ENCODE data around the gene RBBP6. TPM values are rescaled to one million over a fixed set of nuclear protein-coding genes. Genes with fewer than 3 reads are reported as not detected.
"Not testable (repeated sequence)": the region's sequence is repeated elsewhere in the genome, so short reads cannot be mapped to it uniquely, and the experiment has no call there.

RBBP6 gene, protein sequence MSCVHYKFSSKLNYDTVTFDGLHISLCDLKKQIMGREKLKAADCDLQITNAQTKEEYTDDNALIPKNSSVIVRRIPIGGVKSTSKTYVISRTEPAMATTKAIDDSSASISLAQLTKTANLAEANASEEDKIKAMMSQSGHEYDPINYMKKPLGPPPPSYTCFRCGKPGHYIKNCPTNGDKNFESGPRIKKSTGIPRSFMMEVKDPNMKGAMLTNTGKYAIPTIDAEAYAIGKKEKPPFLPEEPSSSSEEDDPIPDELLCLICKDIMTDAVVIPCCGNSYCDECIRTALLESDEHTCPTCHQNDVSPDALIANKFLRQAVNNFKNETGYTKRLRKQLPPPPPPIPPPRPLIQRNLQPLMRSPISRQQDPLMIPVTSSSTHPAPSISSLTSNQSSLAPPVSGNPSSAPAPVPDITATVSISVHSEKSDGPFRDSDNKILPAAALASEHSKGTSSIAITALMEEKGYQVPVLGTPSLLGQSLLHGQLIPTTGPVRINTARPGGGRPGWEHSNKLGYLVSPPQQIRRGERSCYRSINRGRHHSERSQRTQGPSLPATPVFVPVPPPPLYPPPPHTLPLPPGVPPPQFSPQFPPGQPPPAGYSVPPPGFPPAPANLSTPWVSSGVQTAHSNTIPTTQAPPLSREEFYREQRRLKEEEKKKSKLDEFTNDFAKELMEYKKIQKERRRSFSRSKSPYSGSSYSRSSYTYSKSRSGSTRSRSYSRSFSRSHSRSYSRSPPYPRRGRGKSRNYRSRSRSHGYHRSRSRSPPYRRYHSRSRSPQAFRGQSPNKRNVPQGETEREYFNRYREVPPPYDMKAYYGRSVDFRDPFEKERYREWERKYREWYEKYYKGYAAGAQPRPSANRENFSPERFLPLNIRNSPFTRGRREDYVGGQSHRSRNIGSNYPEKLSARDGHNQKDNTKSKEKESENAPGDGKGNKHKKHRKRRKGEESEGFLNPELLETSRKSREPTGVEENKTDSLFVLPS (N-terminal part only)
- total RNA-seq (2014; rRNA removed; shearing (Covaris generic); ENCODE audit: low replicate concordance): 6.8 and 13.6 TPM in 2 replicates

DNA sequence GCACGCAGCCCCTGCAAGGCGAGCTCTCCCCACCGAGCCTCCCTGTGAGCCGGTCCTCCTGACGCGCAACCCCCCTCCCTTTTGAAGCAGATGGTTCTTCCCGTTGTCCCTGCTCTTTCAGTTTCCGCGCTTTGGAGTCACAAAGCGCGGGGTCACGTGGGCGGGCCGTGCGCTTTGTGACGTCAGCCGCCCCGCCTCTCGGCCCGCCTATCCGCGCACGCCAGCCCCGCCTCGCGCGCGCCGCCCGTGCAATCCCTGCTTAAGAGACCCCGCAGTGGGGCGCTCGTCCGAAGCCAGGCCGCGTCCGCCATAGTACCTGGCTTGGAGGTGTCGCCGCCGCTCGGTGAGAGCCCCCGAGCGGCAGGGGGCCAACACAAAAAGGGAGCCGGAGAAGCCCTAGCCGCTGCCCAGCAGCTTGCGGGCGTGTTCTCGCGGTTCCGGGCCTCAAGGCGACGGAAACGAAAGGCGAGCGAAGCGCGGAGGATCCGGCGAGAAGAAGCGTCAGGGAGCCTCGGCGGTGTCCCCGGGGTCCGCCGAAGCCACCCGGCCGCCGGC lies at the start of gene RBBP6:
Gene RBBP6 (plus strand): TSS at position 272 of the 555 bp plus-strand sequence. CDS start 1,061 bp downstream, outside the sequence.
- Histone ChIP-seq H3K27me3 (no peaks in the 10 kb centered on the region), H3K36me3 (peaks cover 40% of the 10 kb centered on the region), H3K9me3 (no peaks in the 10 kb centered on the region), H3K4me3 (peak within 1 kb of the TSS; percentile 94)
- peak; percentile 93 for DNase-seq

DNA sequence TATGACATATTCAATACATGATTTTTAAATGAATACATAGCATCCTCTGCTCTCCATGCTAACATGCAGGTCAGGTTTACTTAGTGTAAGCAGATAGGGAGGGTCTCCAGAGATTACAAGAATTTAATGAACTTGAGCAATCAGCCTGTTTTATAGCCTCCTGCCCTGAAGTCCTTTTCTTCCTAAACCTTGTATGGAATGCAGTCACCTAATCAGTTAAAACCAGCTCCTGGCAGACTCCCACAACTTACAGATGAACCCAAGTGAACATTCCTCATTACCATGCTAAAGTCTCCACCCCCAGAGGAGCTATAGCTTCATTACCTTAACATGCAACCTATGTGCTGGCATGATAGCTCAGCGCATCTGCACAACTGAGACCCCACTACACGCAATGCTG lies 48.5 kb upstream of the RBBP6 start:
- no peak for DNase-seq
- H3K9me3 ChIP-seq: no peaks in the 10 kb centered on the region
- no peaks in the 10 kb centered on the region for H3K27me3 ChIP-seq
- H3K4me3 ChIP-seq: no peak overlapping the region
- no peaks in the 10 kb centered on the region for H3K36me3 ChIP-seq

DNA sequence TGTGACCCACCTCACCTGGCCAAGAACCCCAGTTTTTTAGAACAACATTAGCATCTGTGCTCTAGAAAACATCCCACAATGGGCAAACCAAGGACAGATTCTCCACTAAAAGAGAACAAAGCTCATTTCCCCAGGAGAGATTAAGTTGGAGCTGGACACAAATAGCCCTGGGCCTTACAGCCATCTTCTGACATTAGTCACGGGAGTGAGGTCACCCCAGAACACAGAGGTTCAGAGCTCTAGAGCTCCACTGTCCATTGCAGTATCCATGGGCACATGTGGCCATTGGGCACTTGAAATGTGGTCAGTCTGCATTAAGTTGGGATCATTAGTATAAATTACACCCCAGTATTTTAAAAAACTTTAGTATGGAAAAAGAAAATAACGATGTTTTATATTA lies 47.6 kb upstream of the RBBP6 start:
- Histone ChIP-seq H3K4me3 (no peak overlapping the region), H3K36me3 (no peaks in the 10 kb centered on the region), H3K27me3 (no peaks in the 10 kb centered on the region), H3K9me3 (no peaks in the 10 kb centered on the region)
- DNase-seq: peak; percentile 26

DNA sequence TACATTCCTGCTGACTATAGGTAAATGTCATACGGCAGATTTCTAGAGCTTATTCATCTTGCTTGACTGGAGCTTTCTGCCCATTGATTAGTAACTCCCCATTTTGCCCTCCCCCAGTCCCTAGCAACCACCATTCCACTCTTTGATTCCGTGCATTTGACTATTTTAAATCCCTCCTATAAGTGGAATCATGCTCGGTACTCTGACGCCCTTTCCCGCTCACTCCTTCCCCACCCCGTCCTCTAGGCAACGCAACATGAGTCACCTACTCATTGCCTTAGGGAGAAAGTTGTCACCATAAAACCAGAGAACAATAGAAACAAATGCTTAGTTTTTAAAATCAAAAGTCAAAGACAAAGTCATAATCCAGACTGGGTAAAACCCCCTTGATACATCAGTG lies 45.5 kb upstream of the RBBP6 start:
- no peaks in the 10 kb centered on the region for H3K36me3 ChIP-seq
- no peaks in the 10 kb centered on the region for H3K9me3 ChIP-seq
- H3K4me3 ChIP-seq: no peak overlapping the region
- H3K27me3 ChIP-seq: no peaks in the 10 kb centered on the region
- DNase-seq: peak; percentile 34

DNA sequence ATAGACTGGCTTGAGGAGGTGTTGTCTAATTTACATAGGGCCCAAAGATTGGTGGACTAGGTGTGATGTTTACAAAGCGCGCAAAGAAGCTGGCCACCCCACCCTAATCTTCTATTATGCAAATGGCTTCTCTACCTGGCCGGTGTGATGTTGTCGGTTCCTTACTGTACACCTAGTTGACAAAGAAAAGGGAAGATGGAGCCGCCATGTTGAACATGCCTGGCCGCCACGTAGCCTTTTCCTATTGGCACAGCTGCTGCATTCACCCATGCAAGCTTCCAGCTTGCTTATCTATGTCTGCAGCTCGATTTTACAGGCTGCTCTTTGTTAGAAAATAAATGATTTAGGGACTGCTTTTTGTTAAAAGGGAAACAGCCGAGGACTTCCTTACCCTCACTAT lies 44.2 kb upstream of the RBBP6 start:
- H3K9me3 ChIP-seq, H3K4me3 ChIP-seq, DNase-seq, H3K36me3 ChIP-seq, H3K27me3 ChIP-seq: not testable (repeated sequence)

DNA sequence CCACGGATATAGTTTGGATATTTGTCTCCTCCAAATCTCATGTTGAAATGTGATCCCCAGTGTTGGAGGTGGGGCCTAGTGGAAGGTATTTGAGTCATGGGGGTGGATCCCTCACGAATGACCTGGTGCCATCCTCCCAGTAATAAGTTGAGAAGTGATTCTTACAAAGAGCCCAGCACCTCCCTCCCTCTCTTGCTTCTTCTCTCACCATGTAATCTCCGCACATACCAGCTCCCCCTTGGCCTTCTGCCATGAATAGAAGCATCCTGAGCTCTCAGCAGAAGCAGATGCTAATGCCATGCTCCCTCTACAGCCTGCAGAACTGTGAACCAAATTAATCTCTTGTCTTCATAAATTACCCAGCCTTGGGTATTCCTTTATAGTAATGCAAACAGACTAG lies 41.9 kb upstream of the RBBP6 start:
- H3K9me3 ChIP-seq: no peaks in the 10 kb centered on the region
- H3K36me3 ChIP-seq: no peaks in the 10 kb centered on the region
- no peaks in the 10 kb centered on the region for H3K27me3 ChIP-seq
- no peak overlapping the region for H3K4me3 ChIP-seq
- peak; percentile 10 for DNase-seq

DNA sequence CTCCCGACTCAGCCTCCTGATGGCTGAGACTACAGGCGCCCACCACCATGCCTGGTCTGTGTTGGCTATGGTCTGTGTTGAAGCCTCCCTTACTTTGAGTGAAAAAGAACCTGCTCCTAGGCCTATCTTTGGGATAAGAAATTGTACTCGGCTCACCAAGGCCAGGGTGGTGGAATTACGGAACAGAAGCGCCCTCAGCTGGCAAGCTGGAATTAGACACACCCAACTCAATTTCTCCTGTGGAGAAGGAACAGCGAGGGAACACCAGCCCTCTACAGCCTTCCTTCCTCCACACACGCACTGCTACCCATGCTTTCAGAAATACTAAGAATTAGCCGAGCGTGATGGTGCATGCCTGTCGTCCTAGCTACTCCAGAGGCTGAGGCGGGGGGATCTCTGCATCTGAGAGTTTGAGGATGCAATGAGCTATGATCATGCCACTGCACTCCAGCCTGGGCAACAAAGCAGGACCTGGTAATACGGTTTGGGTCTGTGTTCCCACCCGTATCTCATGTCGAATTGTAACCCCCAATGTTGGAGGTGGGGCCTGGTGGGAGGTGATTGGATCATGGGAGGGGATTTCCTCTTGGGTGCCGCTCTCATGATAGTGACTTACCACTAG lies 40.1 kb upstream of the RBBP6 start:
- 0 out of 2 replicates have a peak, but pooled peaks cover 2% of the 10 kb centered on the region for H3K27me3 ChIP-seq
- peak; percentile 43 for DNase-seq
- no peaks in the 10 kb centered on the region for H3K36me3 ChIP-seq
- no peak overlapping the region for H3K4me3 ChIP-seq
- H3K9me3 ChIP-seq: no peaks in the 10 kb centered on the region

DNA sequence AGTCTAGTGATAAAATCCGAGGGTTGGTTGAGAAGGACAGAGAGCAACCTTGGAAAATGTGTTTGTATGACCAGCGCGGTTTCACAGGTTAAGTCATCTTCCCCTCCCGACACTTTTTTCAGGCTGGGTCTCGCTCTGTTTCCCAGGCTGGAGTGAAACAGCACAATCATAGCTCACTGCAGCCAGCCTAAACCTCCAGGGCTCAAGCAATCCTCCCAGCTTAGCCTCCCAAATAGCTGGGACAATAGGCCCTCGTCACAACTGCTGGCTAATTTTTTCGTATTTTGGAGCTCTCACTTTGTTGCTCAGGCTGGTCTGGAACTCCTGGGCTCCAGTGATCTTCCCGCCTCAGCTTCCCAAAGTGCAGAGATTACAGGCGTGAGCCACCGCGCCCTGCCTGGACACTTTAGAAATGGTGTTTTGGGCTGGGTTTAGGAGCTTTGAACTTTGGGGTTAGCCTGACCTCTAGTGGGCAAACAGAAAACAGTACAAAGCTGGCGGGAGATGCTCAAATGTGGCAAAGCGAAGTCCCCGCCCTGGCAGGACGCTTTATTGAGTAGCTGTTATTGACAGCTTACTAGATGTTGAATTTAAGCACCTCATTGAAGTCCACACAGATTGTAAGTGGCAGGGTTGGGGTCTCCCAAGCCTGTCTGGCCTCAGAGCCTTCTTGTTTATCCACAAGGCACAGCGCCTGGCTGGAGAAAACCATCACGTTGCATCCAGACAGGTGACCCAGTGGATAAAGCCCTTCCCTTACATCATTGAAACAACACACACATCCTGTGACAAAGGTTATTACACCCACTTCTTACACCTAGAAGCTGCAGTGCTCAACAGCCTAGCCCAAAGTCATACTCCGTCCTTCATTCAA lies 34.7 kb upstream of the RBBP6 start:
- peak; percentile 46 for DNase-seq
- no peak overlapping the region for H3K4me3 ChIP-seq
- 0 out of 2 replicates have a peak, but pooled peaks cover 3% of the 10 kb centered on the region for H3K27me3 ChIP-seq
- H3K9me3 ChIP-seq: no peaks in the 10 kb centered on the region; the same call in 1 of the 2 replicates
- H3K36me3 ChIP-seq: no peaks in the 10 kb centered on the region

DNA sequence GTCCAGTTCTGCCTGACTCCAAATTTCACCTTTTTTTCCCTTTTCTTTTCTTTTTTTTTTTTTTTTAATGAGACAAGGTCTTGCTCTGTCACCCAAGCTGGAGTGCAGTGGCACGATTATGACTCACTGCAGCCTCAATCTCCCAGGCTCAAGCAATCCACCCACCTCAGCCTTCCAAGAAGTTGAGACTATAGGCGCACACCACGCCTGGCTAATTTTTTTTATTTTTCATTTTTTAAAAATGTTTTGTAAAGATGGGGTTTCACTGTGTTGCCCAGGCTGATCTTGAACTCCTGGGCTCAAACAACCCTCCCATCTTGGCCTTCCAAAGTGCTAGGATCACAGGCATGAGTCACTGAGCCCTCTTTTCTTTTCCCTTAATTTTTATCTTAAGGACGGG lies 33.4 kb upstream of the RBBP6 start:
- no peak for DNase-seq
- Histone ChIP-seq H3K36me3 (no peaks in the 10 kb centered on the region), H3K9me3 (no peaks in the 10 kb centered on the region; the same call in 1 of the 2 replicates), H3K4me3 (no peak overlapping the region), H3K27me3 (0 out of 2 replicates have a peak, but pooled peaks cover 3% of the 10 kb centered on the region)

DNA sequence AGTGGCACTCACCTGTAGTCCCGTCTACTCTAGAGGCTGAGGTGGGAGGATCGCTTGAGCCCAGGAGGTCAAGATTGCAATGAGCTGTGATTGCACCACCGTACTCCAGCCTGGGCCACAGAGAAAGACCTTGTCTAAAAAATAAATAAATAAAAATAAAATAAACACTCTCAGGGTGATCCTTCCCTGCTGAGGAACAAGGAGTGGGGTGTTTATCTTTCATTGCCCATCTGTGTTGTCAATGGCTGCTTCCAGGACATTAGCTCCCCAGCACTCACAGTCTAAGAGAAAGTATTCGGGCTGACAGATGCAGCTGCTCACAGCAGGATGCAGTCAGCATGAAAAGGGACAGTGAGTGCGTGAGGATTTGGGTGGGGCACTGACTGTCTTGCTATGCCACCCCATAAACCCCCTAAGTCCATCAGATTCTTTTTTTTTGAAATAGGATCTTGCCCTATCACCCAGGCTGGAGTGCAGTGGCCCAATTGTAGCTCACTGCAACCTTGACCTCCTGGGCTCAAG lies 31.3 kb upstream of the RBBP6 start:
- Histone ChIP-seq H3K4me3 (no peak overlapping the region), H3K36me3 (no peaks in the 10 kb centered on the region), H3K9me3 (no peaks in the 10 kb centered on the region; the same call in 1 of the 2 replicates), H3K27me3 (0 out of 2 replicates have a peak, but pooled peaks cover 3% of the 10 kb centered on the region)
- no peak for DNase-seq

DNA sequence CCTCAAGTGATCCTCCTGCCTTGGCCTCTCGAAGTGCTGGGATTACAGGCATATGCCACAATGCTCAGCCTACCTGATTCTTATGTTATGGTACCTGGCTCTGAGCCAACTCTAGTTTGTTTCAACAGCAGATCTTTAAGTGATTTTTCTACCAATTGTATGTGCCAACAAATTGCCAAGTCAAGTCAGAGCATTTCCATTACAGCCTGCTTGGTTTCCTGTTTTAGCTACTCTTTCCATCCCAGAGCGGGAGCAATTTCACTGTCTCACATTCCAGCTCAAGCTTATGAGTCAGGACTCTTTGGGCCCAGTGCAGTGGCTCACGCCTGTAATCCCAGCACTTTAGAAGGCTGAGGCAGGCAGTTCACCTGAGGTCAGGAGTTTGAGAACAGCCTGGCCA lies 30.8 kb upstream of the RBBP6 start:
- Histone ChIP-seq H3K36me3 (no peaks in the 10 kb centered on the region), H3K4me3 (no peak overlapping the region), H3K9me3 (no peaks in the 10 kb centered on the region; the same call in 1 of the 2 replicates), H3K27me3 (0 out of 2 replicates have a peak, but pooled peaks cover 3% of the 10 kb centered on the region)
- DNase-seq: peak; percentile 68

DNA sequence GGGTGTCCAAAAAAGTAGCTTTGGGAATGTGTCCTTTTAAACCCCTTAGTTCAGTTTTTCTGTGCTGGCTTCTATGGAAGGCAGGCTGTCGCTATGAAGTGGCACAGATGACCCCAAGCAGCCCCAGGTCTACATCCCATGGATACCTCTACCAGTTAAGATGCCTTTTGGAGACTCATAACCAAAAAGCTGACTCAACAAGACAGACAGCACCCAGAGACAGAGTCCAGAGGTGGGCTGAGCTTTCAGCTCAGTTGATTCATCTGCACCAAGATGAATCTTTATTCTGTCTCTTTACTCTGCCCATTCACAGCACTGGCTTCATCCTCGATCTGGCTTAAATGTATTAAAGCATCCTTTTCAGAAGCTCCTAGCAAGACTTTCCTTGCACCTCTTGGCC lies 29.8 kb upstream of the RBBP6 start:
- H3K4me3 ChIP-seq: no peak overlapping the region
- no peak for DNase-seq
- H3K36me3 ChIP-seq: no peaks in the 10 kb centered on the region
- H3K9me3 ChIP-seq: no peaks in the 10 kb centered on the region; the same call in 1 of the 2 replicates
- H3K27me3 ChIP-seq: no peaks in the 10 kb centered on the region

DNA sequence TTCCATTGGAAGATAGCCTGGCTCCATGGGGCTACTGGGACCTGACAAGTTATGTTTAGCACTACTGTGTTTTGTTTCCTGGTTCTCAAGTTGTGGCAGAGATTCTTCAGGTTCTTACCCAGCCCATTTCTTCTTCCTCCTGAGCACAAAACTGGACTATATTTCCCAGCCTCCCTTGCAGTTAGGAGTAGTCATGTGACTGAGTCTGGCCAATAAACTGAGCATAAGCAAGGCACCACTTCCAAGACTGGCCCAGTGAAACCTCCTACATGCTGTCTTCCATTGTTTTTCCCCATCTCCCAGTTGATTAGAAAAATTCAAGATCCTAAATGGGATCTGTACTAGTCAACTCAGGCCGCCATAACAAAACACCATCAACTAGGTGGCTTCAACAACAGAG lies 28.2 kb upstream of the RBBP6 start:
- no peak for DNase-seq
- no peaks in the 10 kb centered on the region; the same call in 1 of the 2 replicates for H3K9me3 ChIP-seq
- no peaks in the 10 kb centered on the region for H3K36me3 ChIP-seq
- no peak overlapping the region for H3K4me3 ChIP-seq
- H3K27me3 ChIP-seq: no peaks in the 10 kb centered on the region

DNA sequence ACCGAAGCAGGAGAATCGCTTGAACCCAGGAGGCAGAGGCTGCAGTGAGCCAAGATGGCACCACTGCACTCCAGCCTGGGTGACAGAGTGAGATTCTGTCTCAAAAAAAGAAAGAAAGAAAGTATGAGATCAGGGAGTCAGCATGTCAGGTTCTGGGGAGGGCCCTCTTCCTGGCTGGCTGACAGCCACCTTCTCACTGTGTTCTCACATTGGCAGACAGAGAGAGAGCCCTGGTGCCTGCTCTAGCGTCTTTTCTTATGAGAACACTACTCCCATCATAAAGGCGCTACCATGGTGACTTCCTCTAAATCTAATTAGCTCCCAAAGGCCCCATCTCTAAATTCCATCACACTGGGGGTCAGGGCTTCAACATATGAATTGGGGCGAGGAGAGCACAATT lies 27.6 kb upstream of the RBBP6 start:
- DNase-seq: no peak
- 0 out of 2 replicates have a peak, but pooled peaks cover 2% of the 10 kb centered on the region for H3K27me3 ChIP-seq
- H3K36me3 ChIP-seq: no peaks in the 10 kb centered on the region
- H3K4me3 ChIP-seq: no peak overlapping the region
- no peaks in the 10 kb centered on the region; the same call in 1 of the 2 replicates for H3K9me3 ChIP-seq

DNA sequence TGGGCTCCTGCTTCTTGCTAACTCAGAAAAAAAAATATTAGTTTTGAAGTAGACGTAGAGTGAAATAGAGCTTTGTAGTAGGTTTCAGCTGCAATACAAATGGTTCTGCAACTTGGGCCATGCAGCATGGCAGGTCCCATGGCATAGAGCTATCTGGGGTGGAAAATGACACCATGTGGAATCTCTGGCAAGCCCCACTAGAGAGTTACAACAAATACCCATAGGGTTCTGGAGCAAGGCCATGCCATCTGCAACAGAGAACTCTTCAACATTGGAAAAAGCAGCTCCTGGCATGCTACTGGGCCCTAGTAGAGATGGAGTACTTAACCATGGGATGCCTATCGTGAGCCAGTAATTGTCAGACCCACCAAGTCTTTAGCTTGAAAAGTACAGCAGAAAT lies 25.3 kb upstream of the RBBP6 start:
- H3K9me3 ChIP-seq: no peaks in the 10 kb centered on the region
- no peak overlapping the region for H3K4me3 ChIP-seq
- no peaks in the 10 kb centered on the region for H3K36me3 ChIP-seq
- no peak for DNase-seq
- H3K27me3 ChIP-seq: 0 out of 2 replicates have a peak, but pooled peaks cover 2% of the 10 kb centered on the region
